WTC11 (cell line): ENCODE measurements around the gene SBF2. TPM values are rescaled to one million over a fixed set of nuclear protein-coding genes. Genes with fewer than 3 reads are reported as not detected.

ENCODE experiments used
- ARID4B ChIP-seq: sonication (generic); formaldehyde crosslinking; IDR thresholded peaks from 2 replicates; pipeline ENCODE4 v1.8.0; 2023; ENCODE audit warnings: missing genetic modification reagents, mild to moderate bottlenecking, borderline replicate concordance
- ATF3 ChIP-seq: sonication (generic); formaldehyde crosslinking; conservative IDR thresholded peaks from 2 replicates; pipeline ENCODE4 v1.8.1; 2022; ENCODE audit warnings: mild to moderate bottlenecking, missing genetic modification reagents
- CREM ChIP-seq: sonication (generic); formaldehyde crosslinking; IDR thresholded peaks from 2 replicates; pipeline ENCODE4 v1.8.1; 2022; ENCODE audit warnings: mild to moderate bottlenecking, missing genetic modification reagents, moderate library complexity
- E2F4 ChIP-seq: sonication (generic); formaldehyde crosslinking; IDR thresholded peaks from 2 replicates; pipeline ENCODE4 v1.8.1; 2022; ENCODE audit warnings: low read depth, mild to moderate bottlenecking, moderate library complexity, missing genetic modification reagents, borderline replicate concordance
- E2F5 ChIP-seq: sonication (generic); formaldehyde crosslinking; IDR thresholded peaks from 2 replicates; pipeline ENCODE4 v1.8.1; 2022; ENCODE audit warnings: mild to moderate bottlenecking, moderate library complexity, missing genetic modification reagents
- HMGA2 ChIP-seq: fragments of 250-450 bp; sonication (Bioruptor Pico); IDR thresholded peaks from 2 replicates; pipeline ENCODE4 v1.4.0; 2021; ENCODE audit warnings: mild to moderate bottlenecking, moderate library complexity
- MXD4 ChIP-seq: fragments of 250-450 bp; sonication (Bioruptor Pico); IDR thresholded peaks from 2 replicates; pipeline ENCODE4 v1.8.0; 2021; ENCODE audit warnings: mild to moderate bottlenecking, moderate library complexity, borderline replicate concordance
- NFYB ChIP-seq: sonication (generic); formaldehyde crosslinking; conservative IDR thresholded peaks from 2 replicates; pipeline ENCODE4 v1.8.0; 2022; ENCODE audit warnings: low read depth, missing genetic modification reagents
- NR2C2 ChIP-seq: sonication (generic); formaldehyde crosslinking; IDR thresholded peaks from 2 replicates; pipeline ENCODE4 v1.8.0; 2022; ENCODE audit warnings: mild to moderate bottlenecking, missing genetic modification reagents
- RELA ChIP-seq: sonication (generic); formaldehyde crosslinking; IDR thresholded peaks from 2 replicates; pipeline ENCODE4 v1.8.1; 2022; ENCODE audit warnings: missing genetic modification reagents, mild to moderate bottlenecking, borderline replicate concordance
- RORB ChIP-seq: fragments of 250-450 bp; sonication (Bioruptor Pico); IDR thresholded peaks from 2 replicates; pipeline ENCODE4 v1.9.0; 2021; ENCODE audit warnings: mild to moderate bottlenecking
- SMAD4 ChIP-seq: sonication (generic); formaldehyde crosslinking; IDR thresholded peaks from 2 replicates; pipeline ENCODE4 v1.8.0; 2022; ENCODE audit warnings: mild to moderate bottlenecking, missing genetic modification reagents
- TCF7 ChIP-seq: sonication (generic); formaldehyde crosslinking; IDR thresholded peaks from 2 replicates; pipeline ENCODE4 v1.8.0; 2022; ENCODE audit warnings: mild to moderate bottlenecking, low read depth, missing genetic modification reagents, moderate library complexity
- ZBTB43 ChIP-seq: sonication (generic); formaldehyde crosslinking; IDR thresholded peaks from 2 replicates; pipeline ENCODE4 v1.8.1; 2023; ENCODE audit warnings: mild to moderate bottlenecking, missing genetic modification reagents
- ZMAT4 ChIP-seq: fragments of 250-450 bp; sonication (Bioruptor Pico); IDR thresholded peaks from 2 replicates; pipeline ENCODE4 v1.9.0; 2021; ENCODE audit warnings: mild to moderate bottlenecking
- ZNF281 ChIP-seq: sonication (generic); formaldehyde crosslinking; IDR thresholded peaks from 2 replicates; pipeline ENCODE4 v1.8.0; 2023; ENCODE audit warnings: mild to moderate bottlenecking, missing genetic modification reagents
- ZNF423 ChIP-seq: fragments of 250-450 bp; sonication (Bioruptor Pico); IDR thresholded peaks from 2 replicates; pipeline ENCODE4 v2.1.2; 2022; ENCODE audit warnings: mild to moderate bottlenecking, moderate library complexity
- total RNA-seq: library from RNA; stranded (reverse); gene quantifications from 3 replicates; pipeline ENCODE4 v1.2.3, GENCODE V29; 2021

The SBF2 gene
- total RNA-seq, 1 experiment from 2014 or later = 47.6 TPM

- TF ChIP-seq ARID4B (CRISPR knock-in tag) (no peak), RELA (CRISPR knock-in tag) (no peak), ZBTB43 (CRISPR knock-in tag) (no peak), ZMAT4 (CRISPR knock-in tag) (no peak), E2F4 (CRISPR knock-in tag) (no peak), E2F5 (no peak), ZNF423 (CRISPR knock-in tag) (no peak), ZNF281 (CRISPR knock-in tag) (no peak), RORB (no peak), MXD4 (CRISPR knock-in tag) (no peak), NFYB (CRISPR knock-in tag) (no peak), TCF7 (CRISPR knock-in tag) (no peak), NR2C2 (CRISPR knock-in tag) (no peak), CREM (CRISPR knock-in tag) (no peak), SMAD4 (CRISPR knock-in tag) (no peak), ATF3 (no peak), HMGA2 (CRISPR knock-in tag) (no peak)
- TF ChIP-seq, all 79 proteins: peak for 0
Observed at GRCh38 chr11:9731256-9731655, 562.8 kb downstream of the SBF2 start (continued).

Other genes with a start within 250 kb of the SBF2 start
- 18.7 to 40.8 TPM (median 40.1 TPM) in 3 replicates for gene ADM, start 10.9 kb upstream of the SBF2 start, total RNA-seq
- gene AMPD3, start 161.0 kb upstream of the SBF2 start, total RNA-seq = 5.0 to 7.1 TPM (median 6.4 TPM) in 3 replicates
- 23.2 to 24.8 TPM (median 23.9 TPM) in 3 replicates for gene RNF141, start 247.0 kb upstream of the SBF2 start, total RNA-seq